GM04504 (cell line): ENCODE measurements around the gene CYTH4.
"Not testable (repeated sequence)": the region's sequence is repeated elsewhere in the genome, so short reads cannot be mapped to it uniquely, and the experiment has no call there.

ENCODE experiments used
- DNase-seq: peaks from one replicate; pipeline ENCODE4 v3.0.0-alpha.2; 2012; ENCODE audit warnings: low read depth

Gene CYTH4

GRCh38 chr22:37248251-37248650, 34.1 kb upstream of the CYTH4 start:
- no peak for DNase-seq

- DNase-seq: no peak
Measured at GRCh38 chr22:37249986-37250385, 32.3 kb upstream of the CYTH4 start.

DNA sequence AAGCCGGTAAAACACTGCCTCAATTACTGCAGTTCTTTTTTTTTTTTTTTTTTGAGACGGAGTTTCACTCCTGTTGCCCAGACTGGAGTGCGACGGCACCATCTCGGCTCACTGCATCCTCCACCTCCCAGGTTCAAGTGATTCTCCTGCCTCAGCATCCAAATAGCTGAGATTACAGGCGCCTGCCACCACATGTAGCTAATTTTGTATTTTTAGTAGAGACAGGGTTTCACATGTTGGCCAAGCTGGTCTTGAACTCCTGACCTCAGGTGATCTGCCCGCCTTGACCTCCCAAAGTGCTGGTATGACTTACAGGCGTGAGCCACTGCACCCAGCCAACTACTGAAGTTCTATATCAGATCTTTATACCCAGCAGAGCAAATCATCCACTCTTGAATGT, 30.5 kb upstream of the CYTH4 start:
- DNase-seq: not testable (repeated sequence)

- DNase-seq: no peak
Measured at GRCh38 chr22:37253126-37253660, 29.1 kb upstream of the CYTH4 start.

DNA sequence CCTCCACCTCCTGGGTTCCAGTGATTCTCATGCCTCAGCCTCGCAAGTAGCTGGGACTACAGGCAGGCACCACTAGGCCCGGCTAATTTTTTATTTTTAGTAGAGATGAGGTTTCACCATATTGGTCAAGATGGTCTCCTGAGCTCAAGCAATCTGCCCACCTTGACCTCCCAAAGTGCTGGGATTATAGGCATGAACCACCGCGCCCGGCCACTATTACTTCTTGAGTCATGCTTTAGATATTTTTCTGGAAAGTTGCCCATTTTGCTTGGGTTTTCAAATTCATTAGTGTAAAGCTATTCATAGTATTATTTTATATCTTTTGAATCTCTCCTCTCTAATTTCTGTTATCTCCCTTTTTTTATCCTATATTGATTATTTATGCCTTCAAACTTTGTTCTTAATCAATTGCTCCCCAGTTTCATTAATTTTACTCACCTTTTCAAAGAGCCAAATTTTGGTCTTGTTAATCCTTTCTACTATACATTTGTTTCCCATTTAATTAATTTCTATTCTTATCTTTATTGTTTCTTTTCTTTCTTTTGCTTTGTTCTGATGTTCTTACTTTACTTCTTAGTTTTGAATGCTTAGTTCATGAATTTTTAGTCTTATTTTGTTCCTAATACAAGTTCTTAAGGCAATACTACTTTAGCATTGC, 28.0 kb upstream of the CYTH4 start:
- DNase-seq: no peak

- DNase-seq: no peak
Measured at GRCh38 chr22:37254867-37255233, 27.5 kb upstream of the CYTH4 start.

DNA sequence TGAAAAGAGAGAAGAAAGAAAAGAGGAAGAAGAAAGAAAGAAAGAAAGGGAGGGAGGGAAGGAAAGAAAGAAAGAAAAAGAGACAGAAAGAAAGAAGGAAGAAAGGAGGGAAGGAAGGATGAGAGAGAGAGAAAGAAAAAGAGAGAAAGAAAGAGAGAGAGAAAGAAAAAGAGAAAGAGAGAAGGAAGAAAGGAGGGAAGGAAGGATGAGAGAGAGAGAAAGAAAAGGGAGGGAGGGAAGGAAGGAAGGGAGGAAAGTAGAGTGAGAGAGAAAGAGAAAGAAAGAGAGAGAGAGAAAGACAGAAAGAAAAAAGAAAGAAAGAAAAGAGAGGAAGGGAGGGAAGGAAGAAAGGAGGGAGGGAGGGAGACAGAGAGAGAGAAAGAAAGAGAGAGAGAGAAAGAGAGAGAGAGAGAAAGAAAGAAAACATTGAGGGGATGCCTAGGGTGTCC, 26.7 kb upstream of the CYTH4 start:
- no peak for DNase-seq

DNA sequence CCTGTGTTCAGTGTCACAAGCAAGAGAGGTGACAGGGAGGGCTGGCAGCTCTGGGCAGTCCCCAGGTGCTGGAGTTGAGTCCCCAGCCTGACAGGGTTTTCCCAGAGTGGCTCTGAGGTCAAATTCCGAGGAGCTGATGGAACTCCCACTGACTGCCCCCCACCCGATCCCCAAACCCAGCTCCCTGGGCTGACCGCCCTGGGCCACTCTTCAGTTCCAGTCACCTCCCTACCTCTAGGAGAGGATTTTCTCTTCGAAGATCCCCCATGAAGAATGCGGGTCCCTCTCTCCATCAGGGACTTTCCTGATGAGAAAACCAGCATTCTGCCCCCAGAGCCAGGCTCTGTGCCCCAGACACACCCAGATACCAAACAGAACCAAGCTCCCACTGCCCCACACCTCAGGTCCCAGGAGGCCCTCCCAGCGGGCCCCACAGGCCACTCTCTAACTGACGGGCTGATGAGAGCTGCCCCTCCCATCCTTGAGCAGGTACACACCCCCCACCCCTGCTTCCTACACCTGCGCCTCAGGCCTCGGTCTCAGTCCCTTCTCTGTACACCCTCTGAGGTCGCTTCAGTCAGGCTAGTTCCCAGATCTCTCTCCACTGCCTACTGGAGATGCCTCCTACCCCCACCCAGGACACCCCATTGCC, 26.1 kb upstream of the CYTH4 start:
- no peak for DNase-seq

- no peak for DNase-seq
Measured at GRCh38 chr22:37258005-37258752, 24.1 kb upstream of the CYTH4 start.

DNA sequence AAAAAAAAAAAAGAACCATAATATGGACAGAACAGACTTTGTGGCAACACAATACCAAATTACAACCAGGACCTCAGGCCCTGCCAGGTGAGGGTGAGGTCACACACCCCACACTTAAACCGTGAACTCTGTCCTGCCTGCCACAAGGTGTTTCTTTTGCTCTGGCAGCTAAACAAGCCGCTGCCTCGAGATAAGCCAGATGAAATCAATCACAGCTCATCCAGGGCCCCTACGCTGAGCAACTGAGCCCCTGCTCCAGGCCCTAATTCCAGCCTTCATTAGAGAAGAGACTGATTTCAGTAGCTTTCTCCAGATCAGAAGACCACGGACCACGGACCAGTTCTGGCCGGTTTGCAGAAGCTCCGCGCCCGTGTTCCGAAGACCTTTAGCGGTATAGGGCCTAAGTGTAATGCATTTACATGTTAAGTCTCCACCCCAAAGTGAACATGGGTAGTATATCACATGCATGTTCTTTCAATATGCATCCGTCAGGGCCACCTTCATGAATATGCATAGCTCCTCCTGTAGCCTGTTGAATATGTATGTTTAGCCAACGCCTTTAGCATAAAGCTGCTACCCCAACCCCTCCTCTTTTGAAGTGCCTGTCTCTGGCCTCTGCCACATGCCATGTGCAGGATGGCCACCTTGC, 23.4 kb upstream of the CYTH4 start:
- no peak for DNase-seq

DNA sequence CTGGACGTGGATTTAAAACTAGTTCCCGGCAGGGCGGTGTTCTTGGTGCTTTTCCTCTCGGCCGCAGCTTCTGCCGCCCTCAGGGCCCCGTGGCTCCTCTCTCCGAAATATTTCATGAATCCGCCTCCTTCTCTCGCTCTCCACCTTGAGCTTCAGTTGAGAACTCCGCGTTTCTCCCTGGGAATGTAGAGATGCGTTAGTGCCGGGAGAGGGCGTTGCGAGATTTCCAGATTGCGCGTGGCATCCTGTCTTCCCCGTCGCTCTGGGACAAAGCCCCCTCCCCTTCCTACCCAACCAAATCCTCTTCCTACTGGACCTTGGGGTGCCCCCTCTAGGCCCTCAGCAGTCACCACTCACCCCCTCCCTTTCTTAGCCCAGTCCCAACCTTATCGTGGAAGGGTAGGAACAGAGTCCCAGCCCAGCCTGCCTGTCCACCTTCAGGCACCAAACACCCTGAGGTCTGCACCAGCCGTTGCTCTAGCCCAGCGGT, 22.7 kb upstream of the CYTH4 start:
- DNase-seq: no peak

- DNase-seq: no peak
Measured at GRCh38 chr22:37260155-37260795, 22.0 kb upstream of the CYTH4 start.

DNA sequence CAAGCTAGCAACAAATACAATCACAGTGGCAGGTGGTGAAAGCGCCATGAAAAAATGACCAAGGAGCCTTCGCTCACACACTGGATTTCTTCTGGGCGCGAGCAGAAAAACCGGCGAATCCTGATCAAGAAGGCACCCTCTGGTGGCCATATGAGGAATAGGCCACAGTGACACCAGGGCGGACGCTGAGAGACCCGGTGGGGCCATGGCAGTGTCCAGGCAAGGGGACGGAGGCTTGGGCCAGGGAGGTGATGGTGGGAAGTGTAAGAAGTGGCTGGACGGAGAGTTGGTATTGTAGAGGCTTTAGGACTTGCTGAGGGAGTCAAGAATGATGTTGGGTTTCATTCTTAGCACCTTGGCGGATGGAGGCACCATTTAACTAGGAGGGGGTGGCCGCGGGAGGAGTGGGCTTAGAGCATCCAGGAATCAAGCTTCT, 21.4 kb upstream of the CYTH4 start:
- DNase-seq: no peak

GRCh38 chr22:37262346-37262745, 20.0 kb upstream of the CYTH4 start:
- DNase-seq: no peak

- no peak for DNase-seq
Measured at GRCh38 chr22:37263966-37264887, 18.1 kb upstream of the CYTH4 start.

DNA sequence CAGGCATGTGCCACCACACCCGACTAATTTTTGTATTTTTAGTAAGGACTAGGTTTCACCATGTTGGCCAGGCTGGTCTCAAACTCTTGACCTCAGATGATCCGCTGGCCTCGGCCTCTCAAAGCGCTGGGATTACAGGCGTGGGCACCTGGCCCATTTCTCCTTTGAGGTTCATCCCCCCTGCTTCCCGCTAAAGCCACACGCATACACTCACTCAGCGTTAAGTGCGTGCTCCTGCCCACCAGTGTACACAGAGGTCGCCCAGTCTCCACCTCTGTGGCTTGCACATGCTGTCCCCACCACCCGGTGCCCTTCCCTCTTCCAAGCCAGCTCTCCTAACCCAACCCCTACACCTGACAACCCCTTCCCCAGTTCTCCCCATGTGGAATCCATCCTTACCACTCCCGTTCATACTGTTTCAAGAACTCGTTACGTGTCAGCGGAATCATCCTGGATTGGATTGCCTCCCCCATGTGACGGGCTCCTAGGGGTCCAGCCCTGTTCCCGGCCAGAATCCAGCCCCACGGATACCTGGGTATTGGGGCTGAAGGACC, 15.7 kb upstream of the CYTH4 start:
- no peak for DNase-seq

DNA sequence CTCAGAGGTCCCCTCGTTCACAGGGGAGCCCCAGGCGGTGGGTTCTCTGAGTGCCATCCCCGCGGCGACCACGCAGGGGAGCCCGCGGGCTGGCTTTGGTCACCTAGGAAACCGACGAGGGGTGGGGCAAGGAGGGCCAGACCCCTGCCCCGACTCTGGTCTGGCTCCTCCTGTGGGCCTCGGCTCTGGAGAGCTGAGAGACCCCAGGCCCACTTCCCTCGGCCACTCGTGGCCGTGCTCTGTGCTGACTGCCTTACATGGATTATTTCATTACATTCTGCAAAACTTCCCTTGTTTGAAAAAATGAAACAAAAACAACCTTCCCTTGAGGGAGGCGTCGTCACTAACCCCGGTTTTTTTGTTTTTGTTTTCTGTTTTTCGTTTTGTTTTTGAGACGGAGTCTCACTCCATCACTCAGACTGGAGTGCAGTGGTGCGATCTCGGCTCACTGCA, 15.1 kb upstream of the CYTH4 start:
- no peak for DNase-seq

DNA sequence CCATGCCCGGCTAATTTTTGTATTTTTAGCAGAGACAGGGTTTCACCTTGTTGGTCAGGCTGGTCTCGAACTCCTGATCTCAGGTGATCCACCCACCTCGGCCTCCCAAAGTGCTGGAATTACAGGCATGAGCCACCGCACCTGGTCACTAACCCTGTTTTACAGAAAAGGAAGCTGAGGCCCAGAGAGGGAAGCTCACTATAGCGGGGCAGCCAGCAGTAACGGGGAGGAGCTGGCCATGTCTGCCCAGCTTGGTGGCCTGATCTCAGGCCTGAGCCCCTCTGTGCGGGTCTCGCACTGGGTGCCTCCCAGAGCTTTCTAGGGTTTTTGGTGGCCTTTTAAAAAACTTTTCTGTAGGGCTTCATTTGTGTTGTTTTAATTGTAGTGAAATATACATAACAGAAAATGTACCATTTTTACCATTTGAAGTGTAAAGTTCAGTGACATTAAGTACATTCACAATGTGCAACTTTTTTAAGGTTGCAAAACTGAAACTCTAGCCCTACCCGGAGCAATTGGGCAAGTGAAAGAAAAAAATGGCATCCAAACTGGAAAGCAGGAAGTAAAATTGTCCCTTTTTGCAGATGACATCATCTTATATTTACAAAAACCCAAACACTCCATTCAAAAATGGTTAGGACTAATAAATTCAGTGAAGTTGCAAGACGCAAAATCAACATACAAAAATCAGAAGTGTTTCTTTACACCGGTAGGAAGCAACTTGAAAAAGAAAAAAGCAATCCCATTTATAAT, 14.5 kb upstream of the CYTH4 start:
- DNase-seq: no peak

DNA sequence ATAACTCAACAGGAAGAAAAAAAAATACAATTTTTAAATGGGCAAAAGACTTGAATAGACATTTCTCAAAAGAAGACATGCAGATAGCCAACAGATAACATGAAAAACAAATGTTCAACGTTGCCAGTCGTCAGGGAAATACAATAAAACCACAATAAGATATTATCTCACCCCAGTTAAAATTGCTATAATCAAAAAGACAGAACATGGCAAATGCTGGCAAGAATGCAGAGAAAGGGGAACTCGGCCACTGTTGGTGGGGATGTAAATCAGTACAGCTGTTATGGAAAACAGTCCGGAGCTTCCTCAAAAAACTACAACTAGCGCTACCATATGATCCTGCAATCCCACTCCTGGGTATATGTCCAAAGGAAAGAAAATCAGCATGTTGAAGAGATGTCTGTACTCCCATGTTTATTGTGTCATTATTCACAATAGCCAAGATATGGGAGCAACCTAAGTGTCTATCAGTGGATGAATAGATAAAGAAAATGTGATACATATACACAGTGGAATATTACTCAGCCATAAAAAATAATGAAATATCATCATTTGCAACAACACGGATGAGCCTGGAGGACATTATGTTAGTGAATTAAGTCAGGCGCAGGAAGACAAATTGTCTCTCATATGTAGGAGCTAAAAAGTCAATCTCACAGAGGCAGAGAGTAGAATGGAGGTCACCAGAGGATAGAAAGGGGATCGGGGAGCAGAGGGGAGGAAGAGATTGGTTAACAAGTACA, 12.2 kb upstream of the CYTH4 start:
- DNase-seq: no peak
